Eye (tissue), 1 donor: ENCODE data around the gene SFTPA2.
"Not testable (repeated sequence)": the region's sequence is repeated elsewhere in the genome, so short reads cannot be mapped to it uniquely, and the experiment has no call there.

Experiments used
- DNase-seq: peaks from one replicate; pipeline ENCODE4 v3.0.0-alpha.2; 2015

Gene SFTPA2

DNA sequence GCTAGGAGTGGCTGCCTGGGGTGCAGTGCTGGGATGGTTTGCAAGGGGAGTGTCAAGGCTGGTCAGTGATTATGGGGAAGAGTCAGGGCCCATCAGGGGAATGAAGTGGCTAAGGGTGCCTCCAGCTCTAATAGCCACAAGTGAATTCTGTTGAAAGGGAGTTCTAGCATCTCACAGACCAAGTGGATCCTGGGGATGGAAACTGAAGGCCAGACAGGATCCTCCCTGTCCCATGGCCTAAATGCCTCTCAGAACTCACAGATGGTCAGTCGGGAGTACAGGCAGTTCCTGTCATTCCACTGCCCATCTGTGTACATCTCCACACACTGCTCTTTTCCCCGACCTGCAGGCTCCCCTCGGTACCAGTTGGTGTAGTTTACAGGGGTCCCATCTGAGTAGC, 3.2 kb downstream of the SFTPA2 start:
- not testable (repeated sequence) for DNase-seq

DNA sequence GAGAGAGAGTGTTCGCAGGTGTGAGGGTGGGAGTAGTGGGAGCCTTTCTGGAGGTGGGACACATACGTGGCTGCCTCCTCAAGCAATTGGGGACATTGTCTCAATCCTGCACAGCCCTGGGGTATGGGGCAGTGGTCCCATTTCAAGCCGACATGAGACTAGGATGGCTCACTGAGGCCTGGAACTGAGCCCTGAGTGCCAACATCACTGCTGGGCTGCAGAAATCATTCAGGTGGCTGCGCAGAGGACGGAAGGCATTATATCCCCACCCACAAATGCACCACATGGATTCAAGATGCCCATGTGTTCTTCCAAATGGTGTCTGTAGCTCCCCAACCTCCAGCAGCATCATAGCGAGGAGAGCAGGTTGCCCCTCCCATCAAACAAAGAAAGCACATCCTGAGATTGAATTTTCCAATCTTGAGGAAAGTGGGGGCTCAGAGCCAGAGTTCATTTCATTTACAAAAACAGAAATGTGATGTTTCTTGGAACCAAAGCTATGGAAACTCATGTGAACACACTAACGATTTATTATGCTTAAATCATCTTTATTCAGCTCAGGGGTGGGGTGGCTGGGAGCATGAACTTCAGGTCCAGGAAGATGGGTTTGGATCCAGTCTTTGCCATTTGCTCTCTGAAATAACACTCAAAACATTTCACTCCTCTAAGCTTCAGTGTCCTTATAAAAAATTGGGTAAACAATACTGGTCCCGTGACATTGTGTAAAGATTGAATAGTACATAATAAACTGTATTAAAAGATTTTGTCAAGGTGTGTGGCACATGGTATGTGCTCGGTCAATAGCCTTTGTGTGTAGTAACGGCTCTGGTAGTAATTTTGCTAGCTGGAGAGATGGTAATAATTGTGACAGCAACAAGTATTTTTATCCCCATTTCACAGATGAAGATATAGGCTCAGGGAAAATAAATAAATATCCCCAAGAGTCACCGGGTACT, 4.6 kb downstream of the SFTPA2 start:
- no peak for DNase-seq

DNA sequence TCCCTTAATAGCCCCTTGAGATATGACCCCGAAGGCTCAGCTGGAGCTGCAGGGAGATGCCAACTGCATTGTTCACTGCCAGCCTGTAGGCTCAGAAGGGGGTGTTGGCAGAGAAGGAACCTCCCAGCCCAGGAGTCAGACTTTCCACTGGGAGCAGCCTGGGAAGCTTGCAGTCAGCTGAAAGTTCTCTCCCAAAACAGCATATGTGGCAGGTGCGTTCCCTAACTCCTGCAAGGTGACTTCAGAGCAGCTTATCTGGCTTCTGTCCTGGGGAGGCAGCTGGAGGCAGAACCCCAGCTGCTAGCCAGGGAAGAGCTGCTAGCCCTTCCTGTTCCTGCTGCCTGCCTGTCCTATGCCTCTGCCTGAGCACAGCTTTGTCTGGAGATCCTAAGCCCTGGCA, 8.1 kb downstream of the SFTPA2 start:
- no peak for DNase-seq

DNA sequence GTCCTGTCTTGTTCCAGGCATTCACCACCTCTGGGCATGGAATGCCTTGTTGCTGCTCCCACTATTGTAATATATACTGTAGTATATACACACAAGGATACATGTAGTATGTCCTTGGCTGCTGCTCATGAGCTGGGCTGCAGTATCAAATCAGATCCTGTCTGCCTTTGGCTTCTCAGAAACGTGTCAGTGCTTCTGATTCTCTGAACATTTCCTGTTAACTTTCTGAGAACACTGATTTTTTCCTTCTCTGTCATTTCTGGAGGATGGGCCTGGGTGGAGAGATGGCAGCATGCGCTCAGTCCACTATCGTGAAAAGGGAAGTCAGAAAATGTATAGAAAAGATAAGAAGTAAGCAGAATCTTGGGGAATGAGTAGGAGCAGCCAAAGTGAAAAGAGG, 12.2 kb downstream of the SFTPA2 start:
- DNase-seq, result no peak

DNA sequence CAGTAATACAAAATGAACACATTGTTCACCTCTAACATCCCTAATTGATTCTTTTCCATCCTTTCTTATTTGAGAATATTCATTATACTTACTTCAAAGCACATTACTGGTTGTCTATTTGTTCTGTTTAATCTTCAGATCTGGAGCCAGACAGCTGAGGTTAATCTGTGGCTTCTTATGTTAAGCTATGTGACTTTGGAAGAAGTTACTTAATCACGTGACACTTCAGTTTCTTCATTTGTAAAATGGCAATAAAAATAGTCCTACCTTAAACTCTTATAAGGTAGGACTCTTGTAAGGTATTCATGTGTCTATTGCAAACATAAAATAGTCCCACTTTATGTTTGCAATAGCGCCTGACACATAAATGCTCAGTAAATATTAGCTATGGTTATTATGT, 13.1 kb downstream of the SFTPA2 start:
- DNase-seq, result not testable (repeated sequence)

DNA sequence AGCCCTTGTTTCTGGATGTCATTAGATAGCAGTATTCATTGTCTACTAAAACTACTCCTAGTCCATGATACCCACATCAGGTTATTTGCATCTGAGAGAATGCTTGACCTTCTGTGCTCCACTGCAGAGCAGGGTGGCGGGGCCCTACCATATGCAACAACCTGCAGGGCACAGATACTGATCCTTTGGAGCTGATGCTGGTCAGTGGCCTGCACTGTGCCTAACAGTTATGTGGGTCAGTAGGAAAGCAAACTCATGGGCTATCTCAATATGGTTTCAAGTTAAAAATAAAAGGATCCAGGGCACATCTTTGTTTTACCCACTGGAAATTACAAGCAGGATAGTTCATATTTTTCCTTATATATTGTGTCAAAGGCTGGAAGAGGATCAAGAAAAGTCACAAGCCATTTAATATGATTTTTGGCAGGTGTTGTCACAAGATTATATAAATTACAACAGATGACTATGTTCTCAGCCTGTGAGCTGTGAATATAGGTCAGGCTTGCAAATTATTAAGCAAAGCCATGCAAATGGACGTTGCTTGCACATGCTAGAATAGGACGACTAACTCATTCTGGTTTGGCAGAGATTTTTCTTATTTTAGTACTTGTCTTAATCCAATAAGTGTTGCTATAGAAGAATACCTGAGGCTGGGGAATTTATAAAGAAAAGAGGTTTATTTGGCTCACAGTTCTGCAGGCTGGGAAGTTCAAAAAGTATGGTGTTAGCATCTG, 15.1 kb downstream of the SFTPA2 start:
- not testable (repeated sequence) for DNase-seq

DNA sequence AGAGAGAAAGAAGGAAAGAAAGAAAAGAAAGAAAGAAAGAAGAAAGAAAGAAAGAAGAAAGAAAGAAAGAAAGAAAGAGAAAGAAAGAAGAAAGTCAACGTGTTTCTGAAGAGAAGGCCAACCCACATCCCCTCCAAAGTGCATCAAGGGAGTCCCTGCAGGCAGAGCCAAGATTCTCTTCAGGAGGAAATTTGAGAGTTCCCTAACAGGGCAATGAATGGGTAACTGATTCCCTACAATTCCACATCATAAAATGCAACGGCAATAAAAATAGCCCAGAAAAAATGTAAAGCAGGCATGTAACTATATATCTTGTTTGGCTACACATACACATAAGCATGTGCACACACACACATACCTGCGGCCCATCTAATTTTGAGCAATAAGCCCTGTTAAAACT, 15.8 kb downstream of the SFTPA2 start:
- DNase-seq, result not testable (repeated sequence)

DNA sequence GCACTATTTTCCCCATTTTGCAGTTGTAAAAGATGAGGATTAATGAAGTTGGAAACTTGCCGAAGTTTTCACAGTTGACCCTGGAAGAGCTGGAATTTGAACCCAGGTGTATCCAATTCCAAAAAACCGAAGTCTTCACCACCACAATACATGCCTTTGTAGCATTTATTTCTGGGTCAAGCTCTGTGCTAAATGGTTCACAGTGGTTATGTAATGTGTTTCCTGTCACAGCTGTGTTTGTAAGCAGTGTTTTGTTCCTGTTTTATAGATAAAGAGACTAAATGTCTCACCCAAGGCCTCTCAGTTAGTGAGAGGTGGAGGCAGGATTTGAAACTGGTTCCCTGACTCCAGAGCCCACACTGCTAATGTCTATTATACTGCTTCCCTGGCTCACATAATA, 17.6 kb downstream of the SFTPA2 start:
- DNase-seq, result no peak

DNA sequence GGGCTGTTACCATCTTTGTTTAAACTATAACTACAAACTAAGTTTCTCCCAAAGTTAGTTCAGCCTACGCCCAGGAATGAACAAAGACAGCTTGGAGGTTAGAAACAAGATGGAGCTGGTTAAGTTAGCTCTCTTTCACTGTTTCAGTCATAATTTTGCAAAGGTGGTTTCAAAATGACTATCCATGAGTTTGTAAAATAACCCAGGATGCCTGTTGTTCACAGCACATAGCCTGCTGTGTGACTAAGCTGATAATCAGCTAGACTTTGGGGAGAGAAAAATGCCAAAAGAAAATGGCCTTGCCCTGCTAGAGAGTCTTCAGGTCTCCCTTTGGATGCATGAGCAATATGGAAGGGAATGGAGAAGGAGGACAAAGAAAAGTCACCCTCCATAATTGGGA, 19.3 kb downstream of the SFTPA2 start:
- not testable (repeated sequence) for DNase-seq

DNA sequence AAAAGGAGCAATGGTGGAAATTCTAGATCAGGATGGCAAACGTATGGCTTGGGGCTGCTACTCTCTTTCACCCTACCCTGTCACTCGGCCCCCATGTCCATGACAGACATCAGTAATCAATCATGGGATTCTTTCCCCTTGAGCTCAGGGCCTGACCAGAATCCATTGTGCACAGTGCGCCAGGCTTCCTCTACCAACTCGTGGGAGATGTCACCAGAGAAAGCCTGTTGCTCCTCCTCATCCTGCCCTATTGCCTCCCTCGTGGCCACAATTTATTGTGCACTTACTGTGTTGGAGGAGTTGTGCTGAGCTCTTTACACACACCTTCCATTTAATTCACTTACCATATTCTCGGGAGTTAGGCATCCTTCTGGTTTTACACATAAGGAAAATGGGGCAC, 21.9 kb downstream of the SFTPA2 start:
- not testable (repeated sequence) for DNase-seq

DNA sequence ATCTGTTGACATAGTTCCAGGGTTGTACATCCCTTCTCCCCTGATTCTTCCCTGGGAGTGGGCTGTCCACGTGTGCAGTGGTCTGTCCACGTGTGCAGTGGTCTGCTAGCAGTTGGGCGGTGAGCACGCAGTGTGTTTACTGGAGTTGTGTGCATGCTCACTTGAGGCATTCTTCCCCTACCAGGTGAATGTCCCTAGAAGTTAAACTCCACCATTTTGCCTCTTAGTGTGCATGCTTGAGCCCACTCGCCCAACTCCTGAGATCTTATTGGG, 26.4 kb downstream of the SFTPA2 start:
- DNase-seq, result not testable (repeated sequence)

DNA sequence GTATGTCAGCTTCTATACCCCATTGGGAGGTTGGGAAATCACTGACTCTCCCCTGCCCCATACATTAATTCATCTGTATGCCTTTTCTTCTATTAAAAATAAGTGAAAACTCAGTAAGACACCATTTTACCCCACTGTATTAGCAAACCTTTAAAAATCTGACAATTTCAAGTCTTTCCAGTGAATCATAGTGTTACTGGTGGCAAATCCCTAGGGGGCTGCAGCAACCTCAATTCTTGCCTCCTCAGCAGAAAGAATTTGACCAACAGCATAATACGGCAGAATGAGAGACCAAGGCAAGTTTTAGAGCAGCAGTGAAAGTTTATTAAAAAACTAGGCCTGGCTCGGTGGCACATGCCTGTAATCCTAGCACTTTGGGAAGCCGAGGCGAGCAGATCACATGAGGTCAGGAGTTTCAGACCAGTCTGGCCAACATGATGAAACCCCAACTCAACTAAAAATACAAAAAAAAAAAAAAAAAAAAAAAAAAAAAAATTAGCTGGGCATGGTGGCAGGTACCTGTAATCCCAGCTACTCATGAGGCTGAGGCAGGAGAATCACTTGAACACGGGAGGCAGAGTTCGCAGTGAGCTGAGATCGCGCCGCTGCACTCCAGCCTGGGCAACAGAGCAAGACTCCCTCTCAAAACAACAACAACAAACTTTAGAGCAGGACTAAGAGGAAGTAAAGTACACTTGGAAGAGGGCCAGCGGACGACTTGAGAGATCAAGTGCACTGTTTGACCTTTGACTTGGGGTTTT, 26.9 kb downstream of the SFTPA2 start:
- DNase-seq, result not testable (repeated sequence)

DNA sequence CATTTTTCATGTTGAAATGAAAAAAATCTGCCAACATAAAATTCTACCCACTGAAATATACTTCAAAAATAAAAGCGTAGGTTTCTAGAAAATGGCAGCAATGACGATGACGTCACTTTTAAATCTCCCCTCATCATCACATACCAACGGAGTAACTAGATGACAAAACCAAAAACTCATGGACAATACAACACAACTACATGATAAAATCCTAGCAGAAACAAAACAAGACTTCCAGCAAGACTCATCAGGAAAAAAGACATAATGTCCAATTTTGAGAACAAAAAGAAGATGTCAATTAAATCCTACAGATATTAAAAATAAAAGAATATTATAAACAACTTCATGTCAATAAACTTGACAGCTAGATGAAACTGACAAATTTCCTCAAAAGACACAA, 31.9 kb downstream of the SFTPA2 start:
- not testable (repeated sequence) for DNase-seq

DNA sequence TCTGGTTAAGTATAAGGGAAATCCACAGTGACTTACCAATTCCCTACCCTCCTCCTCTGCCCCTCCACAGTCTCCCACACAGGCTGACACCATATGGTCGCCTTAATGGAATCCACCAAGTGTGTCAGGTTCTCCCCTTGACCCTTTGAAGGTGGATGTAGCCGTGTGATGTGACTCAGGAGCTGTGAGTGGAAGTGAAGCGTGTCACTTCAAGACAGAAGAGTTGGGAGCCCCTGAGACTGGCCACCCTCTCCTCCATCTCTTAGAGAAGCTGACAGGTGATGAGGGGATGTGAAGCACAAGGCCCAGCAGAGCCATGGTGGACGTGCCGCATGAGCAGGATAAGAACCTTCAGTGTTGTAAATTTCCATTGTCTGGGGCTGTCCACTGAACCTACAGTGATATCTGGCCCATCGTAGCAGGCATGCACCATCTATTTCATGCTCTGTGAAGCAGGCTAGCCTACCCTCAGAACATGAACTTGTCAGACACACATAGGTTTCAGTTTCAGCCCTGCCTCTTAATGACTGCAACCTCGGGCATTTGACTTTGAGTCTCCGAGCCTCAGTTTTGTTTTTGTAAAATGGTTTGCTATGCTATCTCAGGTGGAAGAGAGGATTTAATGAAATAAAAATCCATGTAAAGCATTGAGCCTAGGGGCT, 35.0 kb downstream of the SFTPA2 start:
- not testable (repeated sequence) for DNase-seq

DNA sequence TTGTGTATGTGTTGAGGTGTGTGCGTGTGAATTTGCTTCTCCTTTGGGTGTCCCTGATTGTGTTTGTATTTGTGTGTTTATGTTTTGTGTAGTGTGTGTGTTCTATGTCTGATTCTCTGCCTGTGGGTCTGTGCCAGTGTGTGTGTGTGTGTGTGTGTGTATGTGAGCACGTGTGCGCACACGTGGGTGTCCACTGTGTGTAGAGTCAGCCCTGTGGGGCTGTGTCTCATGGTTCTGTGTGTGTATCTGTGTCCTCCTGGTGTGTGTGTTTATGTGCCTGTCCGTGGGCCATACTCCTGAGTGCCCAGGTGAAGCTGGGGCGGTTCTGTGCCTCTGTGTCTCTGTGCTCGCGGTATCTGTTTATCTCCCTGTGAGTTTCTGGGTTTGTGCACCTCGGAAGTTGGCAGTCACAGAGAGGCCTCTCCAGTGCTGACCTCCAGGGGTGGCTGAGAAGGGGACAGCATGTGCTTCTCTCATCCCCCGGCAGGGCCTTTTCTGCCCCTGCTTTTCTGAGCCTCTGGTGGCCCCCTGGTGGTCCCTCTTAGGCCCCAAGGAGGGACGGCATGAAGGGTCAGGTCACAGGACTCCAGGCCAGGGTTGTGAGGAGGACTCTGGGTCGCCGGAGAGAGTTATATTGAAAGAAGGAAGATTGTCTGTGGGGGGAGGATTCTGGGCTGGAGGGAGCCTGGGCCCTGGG, 36.9 kb downstream of the SFTPA2 start:
- not testable (repeated sequence) for DNase-seq

DNA sequence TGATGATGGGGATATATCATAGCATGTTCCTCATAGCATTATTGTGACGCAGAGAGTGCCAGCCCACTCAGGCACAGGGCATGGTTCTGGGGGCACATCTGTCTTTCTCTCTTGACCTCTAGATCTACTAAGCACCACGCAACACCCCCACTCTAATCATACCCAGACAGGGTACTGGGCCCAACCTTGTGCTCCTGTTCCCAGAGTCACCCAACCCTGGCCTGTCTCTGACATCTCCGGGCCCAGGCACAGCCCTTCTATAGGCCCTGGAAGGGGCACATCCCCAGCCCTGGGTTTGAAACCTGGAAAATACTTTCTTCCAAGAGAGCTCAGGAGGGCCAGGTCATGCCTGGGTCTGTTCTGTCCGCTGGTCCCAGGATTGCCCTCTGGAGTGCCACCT, 37.7 kb downstream of the SFTPA2 start:
- not testable (repeated sequence) for DNase-seq

DNA sequence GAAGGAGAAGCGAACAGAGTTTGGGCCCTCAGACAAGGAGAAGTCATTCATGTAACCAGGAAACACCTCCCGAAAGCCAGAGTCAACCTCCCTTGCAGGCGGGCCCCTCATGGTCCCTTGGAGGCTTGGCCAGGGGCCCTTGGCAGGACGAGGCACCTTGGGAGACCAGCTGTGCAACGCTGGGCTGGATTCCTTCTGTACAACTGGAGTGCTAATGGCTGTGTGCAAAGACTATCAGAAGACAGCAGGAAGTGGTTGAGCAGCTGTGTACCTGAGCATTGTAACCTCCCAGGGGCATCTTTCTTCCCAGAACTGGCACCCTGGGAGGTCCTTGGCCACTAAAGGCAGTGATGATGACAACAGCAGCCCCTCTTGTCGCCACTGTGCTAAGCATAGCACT, 38.5 kb downstream of the SFTPA2 start:
- not testable (repeated sequence) for DNase-seq

DNA sequence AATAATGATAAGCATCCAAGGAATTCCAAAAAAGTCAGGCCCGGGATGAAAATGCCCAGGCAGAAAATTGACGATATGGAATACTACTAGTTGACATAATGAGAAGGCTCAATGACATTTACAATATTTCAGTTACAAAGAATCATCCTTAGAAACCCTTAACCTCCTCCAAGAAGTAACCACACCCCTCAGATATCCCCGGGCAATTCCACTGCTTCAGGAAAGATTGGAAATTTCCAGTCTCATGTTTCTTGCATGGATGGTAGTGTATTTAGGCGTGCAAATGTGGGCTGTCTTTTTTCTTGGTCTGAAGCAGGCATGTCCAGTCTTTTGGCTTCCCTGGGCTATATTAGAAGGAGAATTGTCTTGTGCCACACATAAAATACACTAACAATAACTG, 42.6 kb downstream of the SFTPA2 start:
- not testable (repeated sequence) for DNase-seq

DNA sequence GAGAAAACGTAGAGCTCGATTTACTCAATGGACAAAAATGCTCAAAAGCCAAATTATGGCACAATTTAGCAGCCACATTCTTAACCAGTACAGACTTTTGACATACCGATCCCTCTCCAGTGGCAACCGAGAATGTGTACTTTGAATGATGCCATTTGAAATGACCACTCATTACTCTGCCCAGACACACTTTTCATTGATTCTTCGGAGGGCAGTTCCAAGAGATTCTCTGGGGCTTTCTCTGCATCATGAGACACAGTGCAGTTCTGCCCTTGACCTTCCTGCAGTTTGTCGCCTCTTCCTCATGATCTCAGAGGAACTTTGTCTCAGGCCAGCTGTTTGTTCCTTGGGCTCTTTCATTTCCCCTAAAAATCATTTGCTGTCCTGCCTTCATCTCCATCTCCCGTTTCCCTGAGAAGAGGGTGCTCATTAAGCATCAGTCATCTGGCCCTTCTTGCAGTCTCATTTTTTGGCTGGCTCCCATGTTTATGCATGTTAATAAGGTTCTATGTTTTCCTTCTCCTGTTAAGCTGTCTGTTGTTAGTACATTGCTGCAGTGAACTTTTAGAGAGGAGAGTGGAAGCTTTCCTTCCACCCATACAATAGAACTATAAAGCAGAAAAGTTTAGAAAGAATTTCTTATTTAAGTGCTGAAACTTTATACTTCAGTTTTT, 43.5 kb downstream of the SFTPA2 start:
- peak; percentile 23 for DNase-seq

DNA sequence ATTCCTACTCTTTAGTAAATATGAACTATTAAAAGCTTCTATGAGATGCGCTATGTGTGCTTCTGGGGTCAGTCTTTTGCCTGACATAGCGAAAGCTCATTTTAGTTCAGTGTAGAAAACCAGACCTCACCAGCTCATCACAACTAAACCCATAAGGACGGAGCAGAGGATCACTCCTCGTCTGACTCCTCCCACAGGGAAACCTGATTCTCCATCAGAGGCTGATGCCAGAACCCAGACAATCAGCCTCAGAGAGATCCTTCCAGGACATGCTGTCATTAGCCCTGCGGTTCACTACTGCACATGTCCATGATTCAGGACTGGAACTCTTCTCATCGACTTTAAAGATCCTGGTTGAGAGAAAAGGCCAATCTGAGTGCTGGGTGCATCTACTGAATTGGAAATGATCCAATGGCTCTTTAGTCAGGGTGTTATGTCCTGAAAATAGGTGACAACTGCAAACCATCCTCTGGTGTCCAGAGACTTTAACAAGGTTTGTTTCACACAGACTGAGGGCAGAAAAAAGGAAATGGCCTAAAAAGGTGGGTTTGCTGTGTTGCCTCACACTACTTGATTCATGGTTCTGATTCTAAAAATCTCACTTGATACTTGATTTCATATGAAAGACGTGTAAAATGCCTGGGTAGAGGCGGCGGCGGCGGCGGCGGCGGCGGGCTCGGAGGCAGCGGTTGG, 48.2 kb downstream of the SFTPA2 start, which contains the start of gene EIF5AL1:
EIF5AL1 (plus strand) TSS at position 643 of the 693 bp plus-strand sequence. CDS start 117 bp downstream, outside the sequence.
- DNase-seq, result not testable (repeated sequence)
